ENCODE measurements around the gene LMO7. TPM values are rescaled to one million over a fixed set of nuclear protein-coding genes. Genes with fewer than 3 reads are reported as not detected.

Gene LMO7
- total and polyA plus RNA-seq, 2 experiments from 2014 or later, result 47.2 to 105 TPM

- H2AFZ ChIP-seq, result no peak overlapping the region
- H3K4me3 ChIP-seq, result no peak overlapping the region
- H3K4me1 ChIP-seq (ENCODE audit: insufficient read depth), result peaks cover 24% of the 10 kb centered on the region
- H3K4me2 ChIP-seq, result no peak overlapping the region
- peak overlapping the region; percentile 18 for H3K27ac ChIP-seq
- WGBS (ENCODE audit: low lambda C conversion rate, missing lambda C conversion rate), result 49% methylated on average over 5 of the region's 5 CpGs
- no peaks in the 10 kb centered on the region for H3K27me3 ChIP-seq
- H3K36me3 ChIP-seq (replicated peaks; ENCODE audit: insufficient read depth, low read depth), result no peaks in the 10 kb centered on the region
- no peaks in the 10 kb centered on the region for H3K9me2 ChIP-seq (replicated peaks; ENCODE audit: insufficient read depth)
- no peaks in the 10 kb centered on the region for H4K20me1 ChIP-seq (ENCODE audit: insufficient read depth, poor library complexity, severe bottlenecking)
- TF ChIP-seq EZH2 (IDR thresholded peaks at IDR 0.05; ENCODE audit: borderline replicate concordance), result no peak
- no peak for TF ChIP-seq EZH2phosphoT487 (IDR thresholded peaks at IDR 0.05; ENCODE audit: low read depth, severe bottlenecking, unreplicated experiment)
- TF ChIP-seq, protein P1, sequence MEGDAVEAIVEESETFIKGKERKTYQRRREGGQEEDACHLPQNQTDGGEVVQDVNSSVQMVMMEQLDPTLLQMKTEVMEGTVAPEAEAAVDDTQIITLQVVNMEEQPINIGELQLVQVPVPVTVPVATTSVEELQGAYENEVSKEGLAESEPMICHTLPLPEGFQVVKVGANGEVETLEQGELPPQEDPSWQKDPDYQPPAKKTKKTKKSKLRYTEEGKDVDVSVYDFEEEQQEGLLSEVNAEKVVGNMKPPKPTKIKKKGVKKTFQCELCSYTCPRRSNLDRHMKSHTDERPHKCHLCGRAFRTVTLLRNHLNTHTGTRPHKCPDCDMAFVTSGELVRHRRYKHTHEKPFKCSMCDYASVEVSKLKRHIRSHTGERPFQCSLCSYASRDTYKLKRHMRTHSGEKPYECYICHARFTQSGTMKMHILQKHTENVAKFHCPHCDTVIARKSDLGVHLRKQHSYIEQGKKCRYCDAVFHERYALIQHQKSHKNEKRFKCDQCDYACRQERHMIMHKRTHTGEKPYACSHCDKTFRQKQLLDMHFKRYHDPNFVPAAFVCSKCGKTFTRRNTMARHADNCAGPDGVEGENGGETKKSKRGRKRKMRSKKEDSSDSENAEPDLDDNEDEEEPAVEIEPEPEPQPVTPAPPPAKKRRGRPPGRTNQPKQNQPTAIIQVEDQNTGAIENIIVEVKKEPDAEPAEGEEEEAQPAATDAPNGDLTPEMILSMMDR (IDR thresholded peaks at IDR 0.05; ENCODE audit: poor library complexity), result no peak
- no peak for DNase-seq (ENCODE audit: low spot score)
- no peaks in the 10 kb centered on the region for H3K9me3 ChIP-seq (ENCODE audit: low read depth)
- no peaks in the 10 kb centered on the region for H3K79me2 ChIP-seq
These were observed 270.9 kb downstream of the LMO7 start for GRCh38 chr13:75907044-75907443.

GRCh38 chr13:75908141-75908540 is 272.0 kb downstream of the LMO7 start:
- no peaks in the 10 kb centered on the region for H4K20me1 ChIP-seq (ENCODE audit: insufficient read depth, poor library complexity, severe bottlenecking)
- no peaks in the 10 kb centered on the region for H3K79me2 ChIP-seq
- H3K9me3 ChIP-seq (ENCODE audit: low read depth), result no peaks in the 10 kb centered on the region
- H2AFZ ChIP-seq, result no peak overlapping the region
- peak overlapping the region; percentile 18 for H3K27ac ChIP-seq
- 44% methylated on average over 4 of the region's 4 CpGs for WGBS (ENCODE audit: low lambda C conversion rate, missing lambda C conversion rate)
- no peak overlapping the region for H3K4me2 ChIP-seq
- DNase-seq (ENCODE audit: low spot score), result no peak
- H3K9me2 ChIP-seq (replicated peaks; ENCODE audit: insufficient read depth), result no peaks in the 10 kb centered on the region
- TF ChIP-seq EZH2phosphoT487 (IDR thresholded peaks at IDR 0.05; ENCODE audit: low read depth, severe bottlenecking, unreplicated experiment) (no peak), EZH2 (IDR thresholded peaks at IDR 0.05; ENCODE audit: borderline replicate concordance) (no peak)
- TF ChIP-seq, protein P1 (IDR thresholded peaks at IDR 0.05; ENCODE audit: poor library complexity), result no peak
- H3K4me3 ChIP-seq, result no peak overlapping the region
- no peaks in the 10 kb centered on the region for H3K36me3 ChIP-seq (replicated peaks; ENCODE audit: insufficient read depth, low read depth)
- H3K4me1 ChIP-seq (ENCODE audit: insufficient read depth), result peaks cover 24% of the 10 kb centered on the region
- no peaks in the 10 kb centered on the region for H3K27me3 ChIP-seq

Other genes with a start within 250 kb of the LMO7 start
- gene TBC1D4, start 154.2 kb upstream of the LMO7 start, total RNA-seq, result 17.0 and 17.1 TPM in 2 replicates
- 7.6 and 10.8 TPM in 2 replicates for gene TBC1D4, start 154.2 kb upstream of the LMO7 start, polyA plus RNA-seq
- gene COMMD6, start 98.5 kb upstream of the LMO7 start, total RNA-seq, result 117 and 169 TPM in 2 replicates
- 232 and 258 TPM in 2 replicates for gene COMMD6, start 98.5 kb upstream of the LMO7 start, polyA plus RNA-seq
- gene UCHL3, start 86.5 kb upstream of the LMO7 start, total RNA-seq, result 42.0 and 42.3 TPM in 2 replicates
- gene UCHL3, start 86.5 kb upstream of the LMO7 start, polyA plus RNA-seq, result 76.8 and 77.5 TPM in 2 replicates